ENCODE measurements around the gene PELI2.

DNA sequence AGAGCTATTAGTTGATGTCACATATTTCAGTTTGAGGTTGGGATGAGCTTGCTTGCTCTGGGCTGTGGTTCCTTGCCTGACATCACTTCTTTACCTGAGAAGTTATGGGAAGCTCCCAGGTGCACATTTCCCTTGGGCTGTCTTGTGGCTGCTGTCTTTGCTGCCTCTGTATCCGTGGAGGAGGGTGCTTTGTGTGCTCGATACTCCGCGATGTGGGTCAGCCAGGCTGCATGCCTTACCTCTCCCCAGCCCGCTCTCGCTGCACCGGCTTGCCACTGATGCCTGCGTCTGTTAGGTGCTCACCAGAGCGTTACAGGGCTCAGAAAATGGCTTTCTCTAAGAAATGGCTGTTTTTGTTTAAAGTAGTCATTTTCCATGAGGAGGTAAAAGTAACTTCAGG lies 19.6 kb downstream of the PELI2 start:
- TF ChIP-seq CEBPB (IDR thresholded peaks at IDR 0.05; ENCODE audit: low read depth), result no peak
- no peak for TF ChIP-seq YY1 (IDR thresholded peaks at IDR 0.05; ENCODE audit: extremely low read depth, insufficient replicate concordance, low read depth, low read length)
- no peak for TF ChIP-seq EZH2 (IDR thresholded peaks at IDR 0.05)
- TF ChIP-seq, protein P1, sequence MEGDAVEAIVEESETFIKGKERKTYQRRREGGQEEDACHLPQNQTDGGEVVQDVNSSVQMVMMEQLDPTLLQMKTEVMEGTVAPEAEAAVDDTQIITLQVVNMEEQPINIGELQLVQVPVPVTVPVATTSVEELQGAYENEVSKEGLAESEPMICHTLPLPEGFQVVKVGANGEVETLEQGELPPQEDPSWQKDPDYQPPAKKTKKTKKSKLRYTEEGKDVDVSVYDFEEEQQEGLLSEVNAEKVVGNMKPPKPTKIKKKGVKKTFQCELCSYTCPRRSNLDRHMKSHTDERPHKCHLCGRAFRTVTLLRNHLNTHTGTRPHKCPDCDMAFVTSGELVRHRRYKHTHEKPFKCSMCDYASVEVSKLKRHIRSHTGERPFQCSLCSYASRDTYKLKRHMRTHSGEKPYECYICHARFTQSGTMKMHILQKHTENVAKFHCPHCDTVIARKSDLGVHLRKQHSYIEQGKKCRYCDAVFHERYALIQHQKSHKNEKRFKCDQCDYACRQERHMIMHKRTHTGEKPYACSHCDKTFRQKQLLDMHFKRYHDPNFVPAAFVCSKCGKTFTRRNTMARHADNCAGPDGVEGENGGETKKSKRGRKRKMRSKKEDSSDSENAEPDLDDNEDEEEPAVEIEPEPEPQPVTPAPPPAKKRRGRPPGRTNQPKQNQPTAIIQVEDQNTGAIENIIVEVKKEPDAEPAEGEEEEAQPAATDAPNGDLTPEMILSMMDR (IDR thresholded peaks at IDR 0.05 in 2 of 3, conservative IDR thresholded peaks at IDR 0.05 in 1 of 3; ENCODE audit: borderline replicate concordance in 1 of 3, insufficient read depth in 1 of 3, low read depth in 2 of 3, low read length in 2 of 3), result no peak
- no peak for TF ChIP-seq SRF (IDR thresholded peaks at IDR 0.05; ENCODE audit: low read depth)
- no peak for TF ChIP-seq POLR2A (IDR thresholded peaks at IDR 0.05; ENCODE audit: borderline replicate concordance, extremely low read depth, insufficient read depth, insufficient read length)
- no peak for TF ChIP-seq SP1 (IDR thresholded peaks at IDR 0.05; ENCODE audit: low read depth)
- TF ChIP-seq, protein P2, sequence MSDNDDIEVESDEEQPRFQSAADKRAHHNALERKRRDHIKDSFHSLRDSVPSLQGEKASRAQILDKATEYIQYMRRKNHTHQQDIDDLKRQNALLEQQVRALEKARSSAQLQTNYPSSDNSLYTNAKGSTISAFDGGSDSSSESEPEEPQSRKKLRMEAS (IDR thresholded peaks at IDR 0.05), result no peak
- no peak for TF ChIP-seq RAD21 (IDR thresholded peaks at IDR 0.05; ENCODE audit: low read depth)
- no peak for TF ChIP-seq JUND (IDR thresholded peaks at IDR 0.05)
- no peak for TF ChIP-seq POLR2AphosphoS5 (IDR thresholded peaks at IDR 0.05; ENCODE audit: low read depth, low read length)
- no peak for TF ChIP-seq EGR1 (IDR thresholded peaks at IDR 0.05; ENCODE audit: low read depth)
